Fibroblast of lung (primary cell): ENCODE data around the gene VSTM2B. TPM values are rescaled to one million over a fixed set of nuclear protein-coding genes. Genes with fewer than 3 reads are reported as not detected.

Experiments
- DNase-seq, 2 donors: peaks; one replicate each; pipeline versions ENCODE4 v3.0.0 to v3.0.0-alpha.2; 2010; ENCODE audit warnings: low read depth in 2 of 2
- H2AFZ ChIP-seq: 2 replicates; pipeline ENCODE4 v1.5.1; 2012; ENCODE audit warnings: low read length, control low read depth, inconsistent platforms
- H3K27ac ChIP-seq: 2 replicates; pipeline ENCODE4 v1.5.1; 2011; ENCODE audit warnings: low read length, control low read depth; ENCODE audit not compliant: insufficient read depth
- H3K27me3 ChIP-seq: 2 replicates; pipeline ENCODE4 v1.5.1; 2011; ENCODE audit warnings: mild to moderate bottlenecking, low read length; ENCODE audit not compliant: control insufficient read depth, insufficient read depth
- H3K36me3 ChIP-seq: 2 replicates; pipeline ENCODE4 v1.5.1; 2011; ENCODE audit warnings: low read length; ENCODE audit not compliant: control insufficient read depth, insufficient read depth
- H3K4me1 ChIP-seq: 2 replicates; pipeline ENCODE4 v1.5.1; 2011; ENCODE audit warnings: low read length; ENCODE audit not compliant: control insufficient read depth, insufficient read depth; ENCODE audit errors: extremely low read depth
- H3K4me2 ChIP-seq: 2 replicates; pipeline ENCODE4 v1.5.1; 2011; ENCODE audit warnings: low read length, control low read depth; ENCODE audit not compliant: insufficient read depth; ENCODE audit errors: extremely low read depth
- H3K4me3 ChIP-seq, 4 experiments: fragments of 200-600 bp in 1 of 4; sonication (generic) in 1 of 4; replicated peaks in 1 of 4; 2 replicates each; pipeline ENCODE4 v1.5.1; 2011 to 2016; ENCODE audit warnings: low read length in 4 of 4, low read depth in 3 of 4, mild to moderate bottlenecking in 3 of 4, control low read depth in 2 of 4, inconsistent platforms in 1 of 4, mixed read lengths in 1 of 4; ENCODE audit not compliant: insufficient read depth in 1 of 4; ENCODE audit errors: control extremely low read depth in 1 of 4
- H3K79me2 ChIP-seq: 2 replicates; pipeline ENCODE4 v1.5.1; 2012; ENCODE audit warnings: mild to moderate bottlenecking, low read length, inconsistent platforms; ENCODE audit not compliant: control insufficient read depth, insufficient read depth
- H3K9ac ChIP-seq: 2 replicates; pipeline ENCODE4 v1.5.1; 2011; ENCODE audit warnings: mild to moderate bottlenecking, low read length, control low read depth; ENCODE audit not compliant: insufficient read depth
- H3K9me3 ChIP-seq: 2 replicates; pipeline ENCODE4 v1.5.1; 2012; ENCODE audit warnings: low read depth, low read length; ENCODE audit not compliant: control insufficient read depth, insufficient read depth
- H4K20me1 ChIP-seq: 2 replicates; pipeline ENCODE4 v1.5.1; 2011; ENCODE audit warnings: low read length; ENCODE audit not compliant: control insufficient read depth, insufficient read depth; ENCODE audit errors: extremely low read depth
- CTCF ChIP-seq, 2 donors: IDR thresholded peaks in 1 of 2; conservative IDR thresholded peaks in 1 of 2; 1 replicate in 1 of 2; 2 replicates in 1 of 2; pipeline ENCODE4 v1.5.1; 2011 to 2012; ENCODE audit warnings: low read length in 2 of 2, control low read depth in 1 of 2, inconsistent platforms in 1 of 2, low read depth in 1 of 2, mild to moderate bottlenecking in 1 of 2
- EZH2 ChIP-seq: IDR thresholded peaks from 2 replicates; pipeline ENCODE4 v1.5.1; 2012; ENCODE audit warnings: low read length, control low read depth, mild to moderate bottlenecking; ENCODE audit errors: missing control alignments
- polyA plus RNA-seq, 2 donors: library from polyadenylated mRNA; depleted of rRNA in 1 of 2; stranded (reverse) in 1 of 2; unstranded in 1 of 2; fragments of >200 nt; gene quantifications; 2 replicates each; pipeline ENCODE4 v1.2.1, GENCODE V29; 2011 to 2012; ENCODE audit warnings: missing spikeins in 1 of 2
- total RNA-seq: library from RNA; depleted of rRNA; stranded (reverse); fragments of >200 nt; gene quantifications from 2 replicates; pipeline ENCODE4 v1.2.1, GENCODE V29; 2014

The VSTM2B gene
- total and polyA plus RNA-seq, 2 donors (not counting 1 experiment from before 2014, with no cell fraction given), result not detected

- Histone ChIP-seq H3K27ac (no peak overlapping the region), H3K4me2 (no peak overlapping the region), H3K9ac (no peak overlapping the region), H4K20me1 (no peaks in the 10 kb centered on the region), H2AFZ (no peak overlapping the region), H3K36me3 (no peaks in the 10 kb centered on the region), H3K4me3 (no peak overlapping the region), H3K27me3 (no peaks in the 10 kb centered on the region), H3K79me2 (no peaks in the 10 kb centered on the region), H3K9me3 (no peaks in the 10 kb centered on the region), H3K4me1 (no peaks in the 10 kb centered on the region)
- DNase-seq, result no peak
- no peak for TF ChIP-seq EZH2
- TF ChIP-seq CTCF (conservative IDR thresholded peaks at IDR 0.05 in 1 of 2, IDR thresholded peaks at IDR 0.05 in 1 of 2; ENCODE audit: low read depth in 1 of 2, low read length in 2 of 2), result no peak
Observed at GRCh38 chr19:29559743-29560142, 33.9 kb downstream of the VSTM2B start.

- Histone ChIP-seq H3K79me2 (no peaks in the 10 kb centered on the region), H3K4me1 (no peaks in the 10 kb centered on the region), H3K4me3 (no peak overlapping the region), H3K9ac (no peak overlapping the region), H3K36me3 (no peaks in the 10 kb centered on the region), H3K9me3 (no peaks in the 10 kb centered on the region), H3K27ac (no peak overlapping the region), H4K20me1 (no peaks in the 10 kb centered on the region), H2AFZ (no peak overlapping the region), H3K27me3 (no peaks in the 10 kb centered on the region), H3K4me2 (no peak overlapping the region)
- TF ChIP-seq EZH2, result no peak
- TF ChIP-seq CTCF (conservative IDR thresholded peaks at IDR 0.05 in 1 of 2, IDR thresholded peaks at IDR 0.05 in 1 of 2; ENCODE audit: low read depth in 1 of 2, low read length in 2 of 2), result no peak
- no peak for DNase-seq
Observed at GRCh38 chr19:29560313-29561075, 34.7 kb downstream of the VSTM2B start.

GRCh38 chr19:29561601-29562000 is 35.8 kb downstream of the VSTM2B start:
- Histone ChIP-seq H3K4me1 (no peaks in the 10 kb centered on the region), H4K20me1 (no peaks in the 10 kb centered on the region), H3K9me3 (no peaks in the 10 kb centered on the region), H3K27me3 (no peaks in the 10 kb centered on the region), H3K4me3 (no peak overlapping the region), H3K27ac (no peak overlapping the region), H2AFZ (no peak overlapping the region), H3K9ac (no peak overlapping the region), H3K79me2 (no peaks in the 10 kb centered on the region), H3K36me3 (no peaks in the 10 kb centered on the region), H3K4me2 (no peak overlapping the region)
- TF ChIP-seq EZH2 (no peak), CTCF (conservative IDR thresholded peaks at IDR 0.05 in 1 of 2, IDR thresholded peaks at IDR 0.05 in 1 of 2; ENCODE audit: low read depth in 1 of 2, low read length in 2 of 2) (no peak)
- no peak for DNase-seq
